Activated B cell treated with CpG ODN at 0.5 μM for 24 hours (primary cell): Measurements from ENCODE around the gene WDR53. TPM values are rescaled to one million over a fixed set of nuclear protein-coding genes. Genes with fewer than 3 reads are reported as not detected.
A peak's percentile ranks its signal among the peaks of the same experiment; 100 is the strongest.
"Not testable (repeated sequence)": the region's sequence is repeated elsewhere in the genome, so short reads cannot be mapped to it uniquely, and the experiment has no call there.

Experiments used
- ATAC-seq: fragments of 200-7000 bp; cut with Tn5 transposase; one replicate; pipeline ENCODE4 v1.10.0; 2021; ENCODE audit warnings: low read depth, mild to moderate bottlenecking, moderate library complexity
- CTCF ChIA-PET: fragments of 350-600 bp; sonication (Branson Sonifier 250); formaldehyde crosslinking; loops from one replicate; lab custom pipeline; 2021; ENCODE audit warnings: antibody characterized with exemption; lab: Charles Lee
- POLR2A ChIA-PET: fragments of 350-600 bp; sonication (Branson Sonifier 250); formaldehyde crosslinking; loops from one replicate; lab custom pipeline; 2021; ENCODE audit warnings: antibody characterized with exemption; lab: Charles Lee
- DNase-seq: peaks from one replicate; pipeline ENCODE4 v3.0.0; 2022
- H3K27ac Mint-ChIP-seq: one replicate; pipeline ENCODE4 v1.8.0; 2020; ENCODE audit warnings: mixed read lengths
- H3K27me3 Mint-ChIP-seq: one replicate; pipeline ENCODE4 v1.8.0; 2021; ENCODE audit warnings: mixed read lengths
- H3K36me3 Mint-ChIP-seq: one replicate; pipeline ENCODE4 v1.8.0; 2021; ENCODE audit warnings: low read depth, mixed read lengths
- H3K4me1 Mint-ChIP-seq: one replicate; pipeline ENCODE4 v1.8.0; 2021; ENCODE audit warnings: mixed read lengths
- H3K4me3 Mint-ChIP-seq: one replicate; pipeline ENCODE4 v1.8.0; 2020; ENCODE audit warnings: mild to moderate bottlenecking, mixed read lengths
- H3K9me3 Mint-ChIP-seq: one replicate; pipeline ENCODE4 v1.8.0; 2020; ENCODE audit warnings: mixed read lengths
- intact Hi-C: fragments of 100-400 bp; cut with micrococcal nuclease; formaldehyde crosslinking; loops from one replicate; pipeline ENCODE4 v1.15.1; 2024
- total RNA-seq: library from RNA; stranded (reverse); gene quantifications from 2 replicates; pipeline ENCODE4 v1.2.3, GENCODE V29; 2022
- TF ChIP-seq, protein P1 (sequence below): fragments of 200-600 bp; IDR thresholded peaks from one replicate; pipeline ENCODE4 v1.8.0; 2022; ENCODE audit warnings: antibody characterized with exemption, mild to moderate bottlenecking

WDR53 gene
- total RNA-seq, 1 donor from 2014 or later: 14.3 TPM

DNA sequence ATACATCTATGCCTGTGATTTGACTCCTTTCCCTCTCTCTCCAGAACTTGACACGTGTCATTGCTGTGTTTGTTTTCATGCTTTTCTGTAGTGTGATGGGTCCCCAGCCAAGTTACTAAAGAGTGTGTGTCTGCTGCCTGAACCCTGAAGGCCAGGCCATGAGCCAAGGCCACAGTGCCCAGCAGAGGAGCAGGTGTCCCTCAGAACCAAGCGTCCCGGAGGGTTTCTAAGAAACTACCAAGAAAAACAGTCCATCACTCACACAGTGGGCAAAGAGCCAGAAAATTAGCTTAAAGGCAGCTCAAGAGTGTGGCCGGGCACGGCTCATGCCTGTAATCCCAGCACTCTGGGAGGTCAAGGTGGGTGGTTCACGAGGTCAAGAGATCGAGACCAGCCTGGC is 35.3 kb upstream of the WDR53 start:
- CTCF ChIA-PET: interaction anchor here (11.7 kb wide), 1 partner anchor 85 kb away, joined by 258 read pairs; no protein-coding TSS in a partner anchor
- Mint-ChIP-seq H3K27me3 (no peaks in the 10 kb centered on the region), H3K4me1 (peaks cover 6% of the 10 kb centered on the region), H3K36me3 (no peaks in the 10 kb centered on the region), H3K9me3 (no peaks in the 10 kb centered on the region), H3K27ac (no peak overlapping the region), H3K4me3 (no peak overlapping the region)
- DNase-seq (no peak), ATAC-seq (no peak)
- TF ChIP-seq, protein P1, sequence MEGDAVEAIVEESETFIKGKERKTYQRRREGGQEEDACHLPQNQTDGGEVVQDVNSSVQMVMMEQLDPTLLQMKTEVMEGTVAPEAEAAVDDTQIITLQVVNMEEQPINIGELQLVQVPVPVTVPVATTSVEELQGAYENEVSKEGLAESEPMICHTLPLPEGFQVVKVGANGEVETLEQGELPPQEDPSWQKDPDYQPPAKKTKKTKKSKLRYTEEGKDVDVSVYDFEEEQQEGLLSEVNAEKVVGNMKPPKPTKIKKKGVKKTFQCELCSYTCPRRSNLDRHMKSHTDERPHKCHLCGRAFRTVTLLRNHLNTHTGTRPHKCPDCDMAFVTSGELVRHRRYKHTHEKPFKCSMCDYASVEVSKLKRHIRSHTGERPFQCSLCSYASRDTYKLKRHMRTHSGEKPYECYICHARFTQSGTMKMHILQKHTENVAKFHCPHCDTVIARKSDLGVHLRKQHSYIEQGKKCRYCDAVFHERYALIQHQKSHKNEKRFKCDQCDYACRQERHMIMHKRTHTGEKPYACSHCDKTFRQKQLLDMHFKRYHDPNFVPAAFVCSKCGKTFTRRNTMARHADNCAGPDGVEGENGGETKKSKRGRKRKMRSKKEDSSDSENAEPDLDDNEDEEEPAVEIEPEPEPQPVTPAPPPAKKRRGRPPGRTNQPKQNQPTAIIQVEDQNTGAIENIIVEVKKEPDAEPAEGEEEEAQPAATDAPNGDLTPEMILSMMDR: no peak
- POLR2A ChIA-PET: interaction anchor here (0.7 kb wide), 3 partner anchors 81 to 315 kb away, joined by 6 read pairs; no protein-coding TSS in a partner anchor
- intact Hi-C loops: no loop called here

GRCh38 chr3:196602673-196603072 is 34.3 kb upstream of the WDR53 start:
- H3K27me3 Mint-ChIP-seq: peaks cover 4% of the 10 kb centered on the region
- POLR2A ChIA-PET: no interaction called here
- CTCF ChIA-PET: interaction anchor here (11.7 kb wide), 1 partner anchor 86 kb away, joined by 258 read pairs; no protein-coding TSS in a partner anchor
- ATAC-seq (no peak), DNase-seq (no peak)
- no peak overlapping the region for H3K4me3 Mint-ChIP-seq
- no peak overlapping the region for H3K27ac Mint-ChIP-seq
- H3K4me1 Mint-ChIP-seq: peaks cover 14% of the 10 kb centered on the region
- intact Hi-C loops: no loop called here
- TF ChIP-seq, protein P1: no peak
- H3K9me3 Mint-ChIP-seq: no peaks in the 10 kb centered on the region
- H3K36me3 Mint-ChIP-seq: no peaks in the 10 kb centered on the region

GRCh38 chr3:196600359-196600758 is 32.0 kb upstream of the WDR53 start:
- TF ChIP-seq, protein P1: no peak
- no peaks in the 10 kb centered on the region for H3K36me3 Mint-ChIP-seq
- peaks cover 13% of the 10 kb centered on the region for H3K27me3 Mint-ChIP-seq
- no peaks in the 10 kb centered on the region for H3K9me3 Mint-ChIP-seq
- H3K4me3 Mint-ChIP-seq: no peak overlapping the region
- H3K4me1 Mint-ChIP-seq: peaks cover 14% of the 10 kb centered on the region
- ATAC-seq (no peak), DNase-seq (no peak)
- no peak overlapping the region for H3K27ac Mint-ChIP-seq
- intact Hi-C loops: no loop called here
- POLR2A ChIA-PET: no interaction called here
- CTCF ChIA-PET: interaction anchor here (1.1 kb wide), 1 partner anchor 10 kb away, joined by 4 read pairs; no protein-coding TSS in a partner anchor

DNA sequence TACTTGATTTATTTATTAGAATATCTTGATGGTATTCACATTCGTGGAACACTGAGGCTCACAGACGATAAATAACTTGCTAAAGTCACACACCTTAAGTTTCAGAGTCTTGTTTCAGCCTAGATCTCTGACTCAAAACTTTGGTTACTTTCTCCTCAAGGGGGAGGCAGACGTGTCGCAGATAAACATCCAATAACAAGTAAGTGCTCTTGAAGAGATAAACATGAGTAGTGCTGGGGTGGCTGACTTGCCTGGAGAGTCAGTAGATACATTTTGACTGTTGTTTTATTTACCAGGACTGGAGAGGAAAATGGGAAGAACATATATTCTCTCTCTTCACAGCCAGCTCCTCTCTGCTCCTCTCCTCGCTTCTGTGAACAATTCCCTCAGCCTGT is 31.4 kb upstream of the WDR53 start:
- H3K36me3 Mint-ChIP-seq: no peaks in the 10 kb centered on the region
- H3K27me3 Mint-ChIP-seq: peaks cover 15% of the 10 kb centered on the region
- H3K9me3 Mint-ChIP-seq: no peaks in the 10 kb centered on the region
- CTCF ChIA-PET: interaction anchor here (1.1 kb wide), 1 partner anchor 10 kb away, joined by 4 read pairs; no protein-coding TSS in a partner anchor
- H3K27ac Mint-ChIP-seq: no peak overlapping the region
- no peak for DNase-seq
- ATAC-seq: no peak
- H3K4me3 Mint-ChIP-seq: no peak overlapping the region
- intact Hi-C loops: no loop called here
- POLR2A ChIA-PET: no interaction called here
- H3K4me1 Mint-ChIP-seq: peaks cover 13% of the 10 kb centered on the region
- TF ChIP-seq, protein P1: no peak

DNA sequence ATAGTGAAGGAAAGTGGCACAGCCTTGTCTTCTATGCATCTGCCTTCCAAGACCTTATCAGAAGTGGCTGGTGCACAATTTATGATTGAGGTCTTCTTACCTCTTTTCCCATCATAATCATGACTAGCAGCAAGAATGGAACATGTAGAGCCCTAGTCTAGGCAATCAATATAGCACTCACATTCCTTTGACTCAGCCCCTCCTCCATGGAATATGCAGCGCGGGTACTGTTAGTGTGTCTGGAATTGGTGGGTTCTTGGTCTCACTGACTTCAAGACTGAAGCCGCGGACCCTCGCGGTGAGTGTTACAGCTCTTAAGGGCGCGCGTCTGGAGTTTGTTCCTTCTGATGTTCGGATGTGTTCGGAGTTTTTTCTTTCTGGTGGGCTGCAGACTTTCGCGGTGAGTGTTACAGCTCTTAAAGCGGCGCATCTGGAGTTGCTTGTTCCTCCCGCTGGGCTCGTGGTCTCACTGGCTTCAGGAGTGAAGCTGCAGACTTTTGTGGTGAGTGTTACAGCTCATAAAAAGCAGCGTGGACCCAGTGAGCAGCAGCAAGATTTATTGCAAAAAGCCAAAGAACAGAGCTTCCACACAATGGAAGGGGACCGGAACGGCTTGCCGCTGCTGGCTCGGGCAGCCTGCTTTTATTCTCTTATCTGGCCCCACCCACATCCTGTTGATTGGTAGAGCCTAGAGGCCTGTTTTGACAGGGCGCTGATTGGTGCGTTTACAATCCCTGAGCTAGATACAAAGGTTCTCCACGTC is 29.8 kb upstream of the WDR53 start:
- H3K36me3 Mint-ChIP-seq, DNase-seq, intact Hi-C loops, H3K9me3 Mint-ChIP-seq, H3K4me1 Mint-ChIP-seq, CTCF ChIA-PET, H3K27ac Mint-ChIP-seq: not testable (repeated sequence)
- POLR2A ChIA-PET: interaction anchor here (0.6 to 1.4 kb wide), 4 partner anchors 29 to 1061 kb away, joined by 3 to 7 read pairs (median 4); partner anchors contain the start of genes FBXO45, PAK2 and WDR53
- Mint-ChIP-seq H3K4me3 (peak overlapping the region; percentile 82), H3K27me3 (peaks cover 17% of the 10 kb centered on the region)
- ATAC-seq: peak; percentile 28
